Heart left ventricle (tissue), 16 donors: ENCODE results near the gene SLC2A3. TPM values are rescaled to one million over a fixed set of nuclear protein-coding genes. Genes with fewer than 3 reads are reported as not detected.
A peak's percentile ranks its signal among the peaks of the same experiment; 100 is the strongest.
"Not testable (repeated sequence)": the region's sequence is repeated elsewhere in the genome, so short reads cannot be mapped to it uniquely, and the experiment has no call there.

Experiments used
- ATAC-seq, 4 donors: fragments of 200-7000 bp; cut with Tn5 transposase; one replicate each; pipeline ENCODE4 v1.9.1; 2020 to 2022; ENCODE audit warnings: moderate library complexity in 4 of 4, mild to moderate bottlenecking in 3 of 4, moderate number of reproducible peaks in 1 of 4
- DNase-seq, 5 donors: peaks; one replicate each; pipeline ENCODE4 v3.0.0-alpha.2; 2020
- H3K27ac ChIP-seq, 12 donors: fragments of 200-600 bp; sonication (generic) in 4 of 12; one replicate each; pipeline versions ENCODE4 v1.5.0 to v1.8.0; 2016 to 2022; ENCODE audit warnings: mild to moderate bottlenecking in 2 of 12
- H3K27me3 ChIP-seq, 9 donors: fragments of 200-600 bp; sonication (generic) in 2 of 9; one replicate each; pipeline versions ENCODE4 v1.5.1 to v1.8.0; 2016 to 2022; ENCODE audit warnings: mild to moderate bottlenecking in 3 of 9
- H3K36me3 ChIP-seq, 9 donors: fragments of 200-600 bp; sonication (generic) in 2 of 9; one replicate each; pipeline versions ENCODE4 v1.5.0 to v1.8.0; 2018 to 2022; ENCODE audit warnings: mild to moderate bottlenecking in 2 of 9
- H3K4me1 ChIP-seq, 12 donors: fragments of 200-600 bp; sonication (generic) in 4 of 12; one replicate each; pipeline versions ENCODE4 v1.5.0 to v1.8.0; 2016 to 2022; ENCODE audit warnings: mild to moderate bottlenecking in 3 of 12
- H3K4me3 ChIP-seq, 12 donors: fragments of 200-600 bp; sonication (generic) in 4 of 12; one replicate each; pipeline versions ENCODE4 v1.5.0 to v1.8.0; 2017 to 2022; ENCODE audit warnings: mild to moderate bottlenecking in 9 of 12, moderate library complexity in 4 of 12
- H3K9me3 ChIP-seq, 12 donors: fragments of 200-600 bp; sonication (generic) in 4 of 12; one replicate each; pipeline versions ENCODE4 v1.5.0 to v1.8.0; 2016 to 2022; ENCODE audit warnings: mild to moderate bottlenecking in 1 of 12
- POLR2A ChIP-seq, 2 donors: fragments of 450-650 bp; IDR thresholded peaks; one replicate each; pipeline ENCODE4 v1.6.1; 2017; ENCODE audit warnings: antibody characterized with exemption in 2 of 2, mild to moderate bottlenecking in 2 of 2, moderate library complexity in 2 of 2
- WGBS, 4 donors: extraction: QIAGEN DNeasy Blood & Tissue Kit in 2 of 4; methylation state at CpG; one replicate each; pipeline versions ENCODE4 v1.1.5 to v1.1.7; 2013 to 2018; 5-methylcytosine and 5-hydroxymethylcytosine counted together
- intact Hi-C, 10 donors: fragments of 100-400 bp; cut with DNase I; formaldehyde crosslinking; loops; one replicate each; pipeline versions ENCODE4 v1.11.1 to v1.14.2; 2022
- long read RNA-seq, 3 donors: library from polyadenylated mRNA; unstranded; transcript quantifications; one replicate each; pipeline ENCODE4 v2.0.0, GENCODE V29; 2020 to 2021
- polyA plus RNA-seq, 2 donors: library from polyadenylated mRNA; stranded (reverse); fragments of 200-250 nt; gene quantifications; one replicate each; pipeline ENCODE4 v1.2.3, GENCODE V29; 2013
- total RNA-seq, 9 donors: library from RNA; depleted of rRNA in 2 of 9; stranded (reverse); fragments of >200 nt in 2 of 9; fragmentation: NEBNext Ultra II Directional in 3 of 9; extraction: Animal tissue kit (Norgen Biotek cat#: 25700) in 3 of 9; gene quantifications; one replicate each; pipeline versions ENCODE4 v1.1.0 to v1.2.4, GENCODE V29; 2016 to 2023
- TF ChIP-seq, protein P1 (sequence below), 12 donors: fragments of 200-600 bp; sonication (generic) in 4 of 12; IDR thresholded peaks; one replicate each; pipeline versions ENCODE4 v1.5.0 to v1.8.0; 2018 to 2022; ENCODE audit warnings: antibody characterized with exemption in 12 of 12, mild to moderate bottlenecking in 5 of 12
- donor health status: ischemic (EF 13 %, LVEDD 7.1; RV severe dilation, severe dysfunction).
- donor health status: healthy with polysubstance abuse.
- donor health status: DM: no; HTN: yes; CAD: no.
- donor health status: DM: no; HTN: no; CAD: no.
- donor health status: ischemic (EF 25% LVEDD 6.9; RV normal size, moderate dysfunction).
- donor health status: ischemic (EF 25% LVEDD 5.7; RV mildly dilated, moderate dysfunction).
- donor health status: healthy.
- donor health status: DM: yes; HTN: yes; CAD: no.
- donor health status: ischemic (EF 35%, LVEDD 5.7; RV mildly dilated, moderate dysfunction).
- donor health status: nonischemic (EF 11% LVEDD 7.7; RV severe dilation, severe dysfunction).
- donor health status: DM: yes; HTN: yes; CAD: no.
- donor health status: PGD.
- donor health status: ischemic (EF 29% LVEDD 5.4; RV normal size, mild dysfunction).
- donor health status: nonischemic (EF 23%, LVEDD 6.1; RV moderate dilation, normal function).

SLC2A3 gene
- 10 to 100 TPM in 4 of 9 donors, 1 to 10 TPM in 5; 6.3 to 76.9 (median 9.4) TPM for total RNA-seq
- polyA plus RNA-seq: 1 to 10 TPM; 4.6 to 4.8 TPM
- long read RNA-seq, donor 1, partial matches to known transcripts: 2 of 2 reads
- long read RNA-seq, donor 1, other reads (novel, unspliced or antisense): 0 of 2 reads
- long read RNA-seq, donor 2, partial matches to known transcripts: 1 of 8 reads
- long read RNA-seq, donor 2, other reads (novel, unspliced or antisense): 1 of 8 reads
- long read RNA-seq, donor 3, partial matches to known transcripts: 0 of 2 reads
- long read RNA-seq, donor 3, other reads (novel, unspliced or antisense): 0 of 2 reads

DNA sequence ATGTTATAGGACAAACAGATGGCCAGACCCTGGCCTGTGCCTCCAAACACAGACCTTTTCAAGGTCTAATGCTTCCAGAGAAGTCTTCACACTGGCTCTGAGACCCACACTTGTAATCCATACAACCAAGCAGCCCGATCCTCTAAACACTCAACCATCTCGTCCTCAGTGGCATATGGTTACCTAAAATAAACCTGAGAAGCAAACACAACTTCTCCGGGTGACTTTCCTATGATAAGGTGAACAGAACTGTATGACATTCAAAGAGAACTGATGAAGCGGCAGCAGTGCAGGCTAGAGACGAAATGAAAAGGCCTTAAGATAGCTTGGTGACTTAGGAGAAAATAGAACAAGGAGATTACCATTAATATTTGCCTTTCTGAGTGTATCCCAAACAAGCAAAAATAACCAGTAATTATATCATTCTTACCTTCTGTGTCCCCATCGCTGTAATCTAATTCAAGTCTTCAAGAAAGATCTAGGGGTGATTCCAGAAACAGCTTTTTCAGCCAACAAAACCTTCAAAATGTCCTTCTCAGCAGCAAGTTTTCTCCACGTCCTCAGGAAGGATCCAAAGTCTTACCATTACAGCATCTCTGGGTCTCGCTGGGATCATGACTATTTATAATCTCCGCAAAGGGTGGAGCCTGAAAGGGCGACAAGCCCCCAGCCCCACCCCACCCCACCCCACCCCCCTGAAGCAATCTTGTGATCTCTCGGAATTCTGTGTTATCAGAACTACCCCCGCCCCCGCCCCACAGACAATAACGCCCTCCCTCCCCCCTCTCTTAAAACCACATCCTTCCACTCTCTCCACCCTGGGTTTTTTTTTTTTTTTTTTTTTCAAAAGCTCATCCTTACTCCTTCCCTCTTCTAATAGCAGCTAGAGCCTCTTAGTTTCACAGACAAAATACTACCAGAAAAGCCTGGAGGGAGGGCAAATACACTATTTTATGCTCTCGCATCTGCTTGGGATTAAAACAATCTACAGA is at the start of gene SLC2A3:
Gene SLC2A3 (minus strand): TSS at position 598 of the 992 bp plus-strand sequence. CDS start 153 bp downstream, at position 445.
- TF ChIP-seq, protein P1, sequence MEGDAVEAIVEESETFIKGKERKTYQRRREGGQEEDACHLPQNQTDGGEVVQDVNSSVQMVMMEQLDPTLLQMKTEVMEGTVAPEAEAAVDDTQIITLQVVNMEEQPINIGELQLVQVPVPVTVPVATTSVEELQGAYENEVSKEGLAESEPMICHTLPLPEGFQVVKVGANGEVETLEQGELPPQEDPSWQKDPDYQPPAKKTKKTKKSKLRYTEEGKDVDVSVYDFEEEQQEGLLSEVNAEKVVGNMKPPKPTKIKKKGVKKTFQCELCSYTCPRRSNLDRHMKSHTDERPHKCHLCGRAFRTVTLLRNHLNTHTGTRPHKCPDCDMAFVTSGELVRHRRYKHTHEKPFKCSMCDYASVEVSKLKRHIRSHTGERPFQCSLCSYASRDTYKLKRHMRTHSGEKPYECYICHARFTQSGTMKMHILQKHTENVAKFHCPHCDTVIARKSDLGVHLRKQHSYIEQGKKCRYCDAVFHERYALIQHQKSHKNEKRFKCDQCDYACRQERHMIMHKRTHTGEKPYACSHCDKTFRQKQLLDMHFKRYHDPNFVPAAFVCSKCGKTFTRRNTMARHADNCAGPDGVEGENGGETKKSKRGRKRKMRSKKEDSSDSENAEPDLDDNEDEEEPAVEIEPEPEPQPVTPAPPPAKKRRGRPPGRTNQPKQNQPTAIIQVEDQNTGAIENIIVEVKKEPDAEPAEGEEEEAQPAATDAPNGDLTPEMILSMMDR (IDR thresholded peaks at IDR 0.05): no peak
- TF ChIP-seq POLR2A (IDR thresholded peaks at IDR 0.05): peak; percentile 61 to 75
- WGBS, 4 donors: 2 to 4% (median 3%) methylated on average over 14 to 15 of the region's 15 CpGs

DNA sequence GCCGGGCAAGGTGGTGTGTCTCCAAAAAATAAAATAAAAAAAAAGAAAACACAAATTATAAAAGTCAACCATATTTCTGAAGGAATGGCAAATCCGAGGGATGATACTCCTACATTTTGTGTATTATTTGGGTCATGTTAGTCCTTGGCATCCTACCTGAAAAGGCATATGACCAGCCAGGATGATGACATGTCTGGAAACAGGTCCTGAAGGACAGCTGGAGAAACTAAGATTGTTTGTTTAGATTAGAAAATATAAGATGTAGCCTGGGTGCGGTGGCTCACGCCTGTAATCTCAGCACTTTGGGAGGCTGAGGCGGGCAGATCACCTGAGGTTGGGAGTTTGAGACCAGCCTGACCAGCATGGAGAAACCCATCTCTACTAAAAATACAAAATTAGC is 48.9 kb upstream of the SLC2A3 start:
- intact Hi-C loops: no loop called here
- Histone ChIP-seq H3K27ac (no peak overlapping the region), H3K9me3 (no peaks in the 10 kb centered on the region), H3K4me3 (no peak overlapping the region), H3K27me3 (no peaks in the 10 kb centered on the region), H3K36me3 (no peaks in the 10 kb centered on the region), H3K4me1 (peaks cover 0 to 11% (median 0%) of the 10 kb centered on the region in 12 donors)
- ATAC-seq: no peak
- no peak for DNase-seq
- WGBS, 4 donors: 88 to 96% (median 94%) methylated on average over 5 of the region's 5 CpGs
- no peak for TF ChIP-seq POLR2A (IDR thresholded peaks at IDR 0.05)
- TF ChIP-seq, protein P1 (IDR thresholded peaks at IDR 0.05): no peak

More for the DNA sequence above, at the start of gene SLC2A3:
- Histone ChIP-seq H3K4me3 (peak within 1 kb of the TSS; percentile 43 to 74 (median 64)), H3K36me3 (peaks cover 0 to 31% (median 21%) of the 10 kb centered on the region in 9 donors), H3K9me3 (no peaks in the 10 kb centered on the region), H3K27ac (peak within 1 kb of the TSS; percentile 67 to 96 (median 88)), H3K4me1 (peaks cover 0 to 28% (median 7%) of the 10 kb centered on the region in 12 donors), H3K27me3 (peaks cover 0 to 4% (median 0%) of the 10 kb centered on the region in 9 donors)
- DNase-seq (peak in 4 of 5 donors; percentile 33 to 77 (median 61)), ATAC-seq (peak; percentile 78 to 87 (median 82))
- intact Hi-C loops: loop anchor here in 7 of 10 donors (1.0 to 10.0 kb wide), 6 partner anchors 24 to 149 kb away; partner anchors contain the start of gene NECAP1 (in 1 of the 7)

DNA sequence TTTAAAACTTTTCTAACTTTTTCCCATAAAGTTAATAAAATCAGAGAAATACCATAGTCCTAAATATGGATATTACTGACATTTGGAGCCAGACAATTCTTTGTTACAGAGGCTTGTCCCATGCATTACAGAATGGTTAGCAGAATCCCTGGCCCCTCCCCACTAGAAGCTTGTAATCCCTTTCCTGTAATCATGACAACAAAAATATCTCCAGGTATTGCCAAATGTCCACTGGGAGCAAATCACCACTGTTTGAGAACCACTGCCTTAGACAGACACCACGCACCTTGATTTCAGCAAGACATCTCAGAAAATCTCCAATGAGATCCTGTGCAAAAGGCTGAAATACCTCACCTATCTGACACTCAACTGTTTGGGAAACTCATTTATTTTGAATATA is 47.5 kb upstream of the SLC2A3 start:
- DNase-seq, H3K27ac ChIP-seq, H3K36me3 ChIP-seq, H3K4me3 ChIP-seq, intact Hi-C loops, H3K27me3 ChIP-seq, ATAC-seq, H3K9me3 ChIP-seq, H3K4me1 ChIP-seq: not testable (repeated sequence)
- 73 to 86% (median 74%) methylated on average over 1 of the region's 1 CpG for whole genome bisulfite sequencing, 4 donors

DNA sequence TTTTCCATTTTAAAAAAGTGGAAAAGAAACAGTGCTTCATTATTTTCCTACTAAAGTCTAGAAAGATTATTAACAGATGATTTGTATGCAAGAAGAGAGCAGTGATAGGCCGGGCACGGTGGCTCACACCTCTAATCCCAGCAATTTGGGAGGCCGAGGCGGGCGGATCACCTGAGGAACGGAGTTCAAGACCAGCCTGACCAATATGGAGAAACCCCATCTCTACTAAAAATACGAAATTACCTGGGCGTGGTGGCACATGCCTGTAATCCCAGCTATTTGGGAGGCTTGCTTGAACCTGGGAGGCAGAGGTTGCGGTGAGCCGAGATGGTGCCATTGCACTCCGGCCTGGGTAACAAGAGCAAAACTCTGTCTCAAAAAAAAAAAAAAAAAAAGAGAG is 47.0 kb upstream of the SLC2A3 start:
- H3K27ac ChIP-seq, DNase-seq, H3K4me1 ChIP-seq, ATAC-seq, H3K4me3 ChIP-seq, H3K9me3 ChIP-seq, H3K27me3 ChIP-seq, H3K36me3 ChIP-seq, intact Hi-C loops: not testable (repeated sequence)
- WGBS, 4 donors: 86 to 95% (median 94%) methylated on average over 11 of the region's 11 CpGs

DNA sequence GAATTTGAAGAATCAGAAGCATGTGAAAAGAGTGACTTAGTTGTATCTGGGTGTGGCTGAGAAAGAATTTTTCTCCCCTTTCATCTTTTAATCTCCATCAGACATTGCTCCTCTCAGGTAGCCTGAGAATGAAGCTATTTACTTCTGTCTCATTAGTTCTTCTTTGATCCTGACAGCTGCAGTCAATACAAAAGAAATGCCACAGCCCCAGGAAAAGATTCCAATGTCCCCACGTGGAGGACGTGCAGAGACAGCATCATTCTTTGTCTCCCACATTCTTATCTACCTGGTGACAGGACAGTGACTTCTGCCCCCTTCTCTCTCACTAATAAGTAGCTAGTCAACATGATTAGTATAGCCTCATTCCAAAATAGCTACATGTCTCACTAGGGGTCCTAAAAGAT is 46.3 kb upstream of the SLC2A3 start:
- H3K27me3 ChIP-seq, H3K27ac ChIP-seq, H3K9me3 ChIP-seq, ATAC-seq, H3K4me1 ChIP-seq, intact Hi-C loops, DNase-seq, H3K36me3 ChIP-seq, H3K4me3 ChIP-seq: not testable (repeated sequence)
- 48 to 69% (median 63%) methylated on average over 2 of the region's 2 CpGs for WGBS, 4 donors
